Measurements from ENCODE around the gene SLC5A9.

The SLC5A9 gene

GRCh38 chr1:48221122-48221521 lies 1.4 kb upstream of the SLC5A9 start:
- FAIRE-seq (no peak), DNase-seq (ENCODE audit: insufficient read length, low spot score) (no peak)
- TF ChIP-seq POLR2A (IDR thresholded peaks at IDR 0.05; ENCODE audit: low read depth, low read length) = no peak

GRCh38 chr1:48221657-48222056 lies 859 bp upstream of the SLC5A9 start:
- no peak for TF ChIP-seq POLR2A (IDR thresholded peaks at IDR 0.05; ENCODE audit: low read depth, low read length)
- no peak for FAIRE-seq
- DNase-seq (ENCODE audit: insufficient read length, low spot score) = no peak

GRCh38 chr1:48223366-48224240 lies 1.1 kb downstream of the SLC5A9 start:
- DNase-seq (ENCODE audit: insufficient read length, low spot score) (no peak), FAIRE-seq (no peak)
- TF ChIP-seq POLR2A (IDR thresholded peaks at IDR 0.05; ENCODE audit: low read depth, low read length) = no peak

GRCh38 chr1:48224791-48225190 lies 2.3 kb downstream of the SLC5A9 start:
- no peak for TF ChIP-seq POLR2A (IDR thresholded peaks at IDR 0.05; ENCODE audit: low read depth, low read length)
- FAIRE-seq (no peak), DNase-seq (ENCODE audit: insufficient read length, low spot score) (no peak)

GRCh38 chr1:48225579-48225978 lies 3.1 kb downstream of the SLC5A9 start:
- TF ChIP-seq POLR2A (IDR thresholded peaks at IDR 0.05; ENCODE audit: low read depth, low read length) = no peak
- FAIRE-seq (no peak), DNase-seq (ENCODE audit: insufficient read length, low spot score) (no peak)

GRCh38 chr1:48227165-48228013 lies 4.9 kb downstream of the SLC5A9 start:
- TF ChIP-seq POLR2A (IDR thresholded peaks at IDR 0.05; ENCODE audit: low read depth, low read length) = no peak
- no peak for FAIRE-seq
- no peak for DNase-seq (ENCODE audit: insufficient read length, low spot score)

GRCh38 chr1:48228156-48228555 lies 5.6 kb downstream of the SLC5A9 start:
- DNase-seq (ENCODE audit: insufficient read length, low spot score) (no peak), FAIRE-seq (no peak)
- no peak for TF ChIP-seq POLR2A (IDR thresholded peaks at IDR 0.05; ENCODE audit: low read depth, low read length)

GRCh38 chr1:48229317-48229716 lies 6.8 kb downstream of the SLC5A9 start:
- no peak for TF ChIP-seq POLR2A (IDR thresholded peaks at IDR 0.05; ENCODE audit: low read depth, low read length)
- no peak for FAIRE-seq

GRCh38 chr1:48230236-48230635 lies 7.7 kb downstream of the SLC5A9 start:
- no peak for DNase-seq (ENCODE audit: insufficient read length, low spot score)
- no peak for FAIRE-seq
- no peak for TF ChIP-seq POLR2A (IDR thresholded peaks at IDR 0.05; ENCODE audit: low read depth, low read length)

More at GRCh38 chr1:48229317-48229716, 6.8 kb downstream of the SLC5A9 start:
- DNase-seq (ENCODE audit: insufficient read length, low spot score) = no peak

GRCh38 chr1:48232722-48233121 lies 10.2 kb downstream of the SLC5A9 start:
- DNase-seq (ENCODE audit: insufficient read length, low spot score) (no peak), FAIRE-seq (no peak)
- no peak for TF ChIP-seq POLR2A (IDR thresholded peaks at IDR 0.05; ENCODE audit: low read depth, low read length)

- FAIRE-seq (no peak), DNase-seq (ENCODE audit: insufficient read length, low spot score) (no peak)
- TF ChIP-seq POLR2A (IDR thresholded peaks at IDR 0.05; ENCODE audit: low read depth, low read length) = no peak
These were observed 11.4 kb downstream of the SLC5A9 start for GRCh38 chr1:48233666-48234485.

- FAIRE-seq (no peak), DNase-seq (ENCODE audit: insufficient read length, low spot score) (no peak)
These were observed 13.1 kb downstream of the SLC5A9 start for GRCh38 chr1:48235652-48236051.

GRCh38 chr1:48236716-48237470 lies 14.4 kb downstream of the SLC5A9 start:
- no peak for TF ChIP-seq POLR2A (IDR thresholded peaks at IDR 0.05; ENCODE audit: low read depth, low read length)
- no peak for DNase-seq (ENCODE audit: insufficient read length, low spot score)
- FAIRE-seq = no peak

More at GRCh38 chr1:48235652-48236051, 13.1 kb downstream of the SLC5A9 start:
- no peak for TF ChIP-seq POLR2A (IDR thresholded peaks at IDR 0.05; ENCODE audit: low read depth, low read length)

All from H54 (cell line).